D721Med (cell line): ENCODE data around the gene AP3B1.

Experiments used
- DNase-seq: peaks from one replicate; pipeline ENCODE4 v3.0.0; 2011; ENCODE audit warnings: low spot score; ENCODE audit not compliant: insufficient read length
- FAIRE-seq: peaks from 2 replicates; lab custom pipeline; 2011; peaks lifted over from hg19 to GRCh38; lab: Jason Lieb, UNC
- CTCF ChIP-seq: IDR thresholded peaks from 2 replicates; pipeline ENCODE4 v1.5.1; 2012; ENCODE audit warnings: mild to moderate bottlenecking, control low read depth; ENCODE audit not compliant: insufficient read depth; ENCODE audit errors: missing control alignments

Gene AP3B1

GRCh38 chr5:78132507-78132906, 162.0 kb downstream of the AP3B1 start:
- FAIRE-seq (no peak), DNase-seq (no peak)
- TF ChIP-seq CTCF, result no peak

GRCh38 chr5:78129597-78129996, 164.9 kb downstream of the AP3B1 start:
- TF ChIP-seq CTCF, result no peak
- no peak for FAIRE-seq
- DNase-seq, result no peak

GRCh38 chr5:78127875-78128274, 166.6 kb downstream of the AP3B1 start:
- DNase-seq, result no peak
- TF ChIP-seq CTCF, result peak; percentile 24
- FAIRE-seq, result no peak

GRCh38 chr5:78126536-78126935, 168.0 kb downstream of the AP3B1 start:
- no peak for TF ChIP-seq CTCF
- no peak for FAIRE-seq

GRCh38 chr5:78116167-78116566, 178.3 kb downstream of the AP3B1 start:
- FAIRE-seq (no peak), DNase-seq (no peak)
- TF ChIP-seq CTCF, result no peak

More at GRCh38 chr5:78126536-78126935, 168.0 kb downstream of the AP3B1 start:
- no peak for DNase-seq

GRCh38 chr5:78113689-78114264, 180.7 kb downstream of the AP3B1 start:
- FAIRE-seq (no peak), DNase-seq (no peak)
- TF ChIP-seq CTCF, result no peak

- DNase-seq (no peak), FAIRE-seq (no peak)
Measured at GRCh38 chr5:78112931-78113330, 181.6 kb downstream of the AP3B1 start.

More at GRCh38 chr5:78112931-78113330, 181.6 kb downstream of the AP3B1 start:
- TF ChIP-seq CTCF, result no peak
